HUES48 (cell line): ENCODE measurements around the gene PPP1R7.

ENCODE experiments used
- H3K27ac ChIP-seq: one replicate; pipeline ENCODE4 v1.7.0; 2013; ENCODE audit warnings: low read depth, low read length, inconsistent platforms
- H3K27me3 ChIP-seq: 2 replicates; pipeline ENCODE4 v1.6.1; 2013; ENCODE audit warnings: mild to moderate bottlenecking, low read length; ENCODE audit not compliant: control insufficient read depth, insufficient read depth
- H3K36me3 ChIP-seq: 2 replicates; pipeline ENCODE4 v1.6.1; 2013; ENCODE audit warnings: low read length; ENCODE audit not compliant: control insufficient read depth, insufficient read depth
- H3K4me1 ChIP-seq: 2 replicates; pipeline ENCODE4 v1.6.1; 2013; ENCODE audit warnings: mild to moderate bottlenecking, low read length; ENCODE audit not compliant: control insufficient read depth, insufficient read depth
- H3K4me3 ChIP-seq: 2 replicates; pipeline ENCODE4 v1.5.1; 2013; ENCODE audit warnings: mild to moderate bottlenecking, low read depth, low read length
- H3K9ac ChIP-seq: 2 replicates; pipeline ENCODE4 v1.6.1; 2013; ENCODE audit warnings: mild to moderate bottlenecking, low read depth, low read length, moderate library complexity
- H3K9me3 ChIP-seq: 2 replicates; pipeline ENCODE4 v1.6.1; 2013; ENCODE audit warnings: low read length; ENCODE audit not compliant: control insufficient read depth, insufficient read depth

The PPP1R7 gene

DNA sequence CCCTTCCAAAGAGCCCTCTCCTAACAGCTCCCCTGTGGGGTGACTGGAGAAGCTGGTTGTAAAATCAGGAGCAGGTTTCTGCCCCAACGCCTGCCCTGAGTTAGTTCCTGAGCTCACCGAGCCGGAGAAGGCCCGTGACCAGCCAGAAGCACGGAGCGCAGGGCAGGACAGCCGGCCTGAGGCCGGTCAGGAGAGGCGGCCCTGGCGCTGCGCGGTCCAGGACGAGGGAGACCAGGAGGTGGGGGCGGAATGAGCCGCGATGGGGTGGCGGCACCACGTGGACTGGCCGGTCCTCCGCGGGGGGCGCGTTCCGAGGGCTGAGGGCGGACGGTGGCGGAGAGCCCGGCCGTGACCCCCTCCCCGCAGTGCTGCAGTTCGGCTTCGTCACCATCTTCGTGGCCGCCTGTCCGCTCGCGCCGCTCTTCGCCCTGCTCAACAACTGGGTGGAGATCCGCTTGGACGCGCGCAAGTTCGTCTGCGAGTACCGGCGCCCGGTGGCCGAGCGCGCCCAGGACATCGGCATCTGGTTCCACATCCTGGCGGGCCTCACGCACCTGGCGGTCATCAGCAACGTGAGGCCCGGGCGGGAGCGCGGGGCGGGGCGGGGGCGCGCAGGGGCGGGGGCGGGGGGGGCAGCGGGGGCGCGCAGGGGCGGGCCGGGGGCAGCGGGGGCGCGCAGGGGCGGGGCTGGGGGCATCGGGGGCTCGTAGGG lies 67.2 kb downstream of the PPP1R7 start:
- Histone ChIP-seq H3K27me3 (no peaks in the 10 kb centered on the region), H3K27ac (peak overlapping the region; percentile 74), H3K9me3 (no peaks in the 10 kb centered on the region), H3K4me1 (peaks cover 13% of the 10 kb centered on the region), H3K36me3 (no peaks in the 10 kb centered on the region), H3K9ac (peak overlapping the region; percentile 60; the same call in 1 of the 2 replicates), H3K4me3 (peak overlapping the region; percentile 62)

DNA sequence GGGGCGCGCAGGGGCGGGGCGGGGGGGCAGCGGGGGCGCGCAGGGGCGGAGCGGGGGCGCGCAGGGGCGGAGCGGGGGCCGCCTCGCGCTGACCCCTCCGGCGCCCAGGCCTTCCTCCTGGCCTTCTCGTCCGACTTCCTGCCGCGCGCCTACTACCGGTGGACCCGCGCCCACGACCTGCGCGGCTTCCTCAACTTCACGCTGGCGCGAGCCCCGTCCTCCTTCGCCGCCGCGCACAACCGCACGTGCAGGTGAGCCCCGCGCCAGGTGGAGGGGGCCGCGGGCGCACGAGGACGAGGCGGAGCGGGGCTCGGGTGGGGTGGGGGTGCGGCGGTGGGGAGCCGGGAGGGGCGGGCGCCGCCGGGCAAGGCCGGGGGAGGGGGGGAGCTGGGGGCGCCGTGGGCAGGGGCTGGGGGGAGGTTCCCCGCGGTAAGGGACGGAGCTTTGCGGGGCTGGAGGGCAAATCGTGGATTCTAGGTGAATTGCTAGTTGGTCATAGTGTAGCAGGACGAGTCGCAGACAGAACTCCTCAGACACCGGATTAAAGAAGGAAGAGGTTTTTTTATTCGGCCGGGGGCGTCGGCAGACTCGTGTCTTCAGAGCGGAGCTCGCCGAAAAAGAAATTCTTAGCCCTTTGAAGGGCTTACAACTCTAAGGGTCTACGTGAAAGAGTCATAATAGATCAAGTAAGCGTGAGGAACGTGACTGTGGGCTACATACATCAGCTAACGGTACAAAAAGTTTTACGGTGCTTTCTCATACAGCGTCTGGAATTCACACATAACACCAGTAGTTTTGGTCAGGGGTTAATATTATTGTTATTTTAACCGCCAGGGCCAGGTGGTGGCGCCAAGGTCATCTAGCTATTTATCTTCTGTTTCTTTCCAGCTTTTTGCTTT lies 68.1 kb downstream of the PPP1R7 start:
- Histone ChIP-seq H3K9ac (0 out of 2 replicates have a peak overlapping the region, but pooled peaks have one; percentile 1), H3K4me1 (peaks cover 13% of the 10 kb centered on the region), H3K27ac (peak overlapping the region; percentile 71), H3K9me3 (no peaks in the 10 kb centered on the region), H3K36me3 (0 out of 2 replicates have a peak, but pooled peaks cover 4% of the 10 kb centered on the region), H3K4me3 (peak overlapping the region; percentile 76), H3K27me3 (no peaks in the 10 kb centered on the region)

DNA sequence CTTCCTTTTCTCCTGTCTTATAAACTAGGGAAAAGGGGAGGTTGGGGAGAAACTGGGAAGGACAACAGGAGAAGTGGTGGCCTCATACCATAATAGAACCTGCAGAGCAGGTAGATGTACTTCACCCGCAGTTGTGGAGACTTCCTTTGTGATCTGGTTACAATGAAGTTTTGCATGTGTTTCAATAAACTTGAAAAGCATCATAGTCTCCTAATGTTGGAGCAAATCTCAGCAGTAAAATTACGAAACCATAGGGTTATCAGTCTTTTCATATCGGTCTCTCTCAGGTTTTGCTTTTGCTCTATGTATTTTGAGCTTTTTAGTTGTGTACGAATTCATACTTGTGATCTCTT lies 68.7 kb downstream of the PPP1R7 start:
- Histone ChIP-seq H3K27ac (no peak overlapping the region), H3K9ac (no peak overlapping the region)

DNA sequence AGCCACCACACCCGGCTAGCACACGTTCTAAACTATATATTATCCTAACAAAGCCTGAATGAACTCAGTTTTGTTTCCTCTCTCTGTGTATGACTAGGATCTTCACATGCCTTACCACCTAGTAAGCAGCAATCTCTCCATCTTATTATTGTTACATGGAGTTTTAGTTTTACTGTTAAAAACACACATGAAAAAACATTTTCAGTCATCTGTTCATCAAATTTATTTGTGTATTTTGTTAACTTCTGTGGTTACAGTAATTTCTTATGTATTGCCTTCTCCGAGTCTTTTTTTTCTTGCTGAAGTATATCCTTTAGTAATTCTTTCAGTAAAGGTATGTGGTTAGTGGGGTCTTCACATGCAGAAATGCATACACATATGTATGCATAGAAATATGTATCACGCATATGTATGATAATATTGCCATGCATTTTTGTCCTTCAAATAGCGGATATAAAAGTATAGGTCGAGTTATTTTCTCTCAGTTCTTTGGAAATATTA lies 69.6 kb downstream of the PPP1R7 start:
- peaks cover 13% of the 10 kb centered on the region for H3K4me1 ChIP-seq
- no peak overlapping the region for H3K27ac ChIP-seq
- no peak overlapping the region for H3K9ac ChIP-seq
- no peaks in the 10 kb centered on the region for H3K9me3 ChIP-seq
- no peaks in the 10 kb centered on the region for H3K27me3 ChIP-seq
- no peak overlapping the region for H3K4me3 ChIP-seq
- H3K36me3 ChIP-seq = peaks cover 9% of the 10 kb centered on the region; the same call in 1 of the 2 replicates

More for the DNA sequence above, 68.7 kb downstream of the PPP1R7 start:
- peak overlapping the region; percentile 76 for H3K4me3 ChIP-seq
- H3K9me3 ChIP-seq = no peaks in the 10 kb centered on the region
- H3K27me3 ChIP-seq = no peaks in the 10 kb centered on the region
- H3K4me1 ChIP-seq = peaks cover 13% of the 10 kb centered on the region
- 0 out of 2 replicates have a peak, but pooled peaks cover 4% of the 10 kb centered on the region for H3K36me3 ChIP-seq

DNA sequence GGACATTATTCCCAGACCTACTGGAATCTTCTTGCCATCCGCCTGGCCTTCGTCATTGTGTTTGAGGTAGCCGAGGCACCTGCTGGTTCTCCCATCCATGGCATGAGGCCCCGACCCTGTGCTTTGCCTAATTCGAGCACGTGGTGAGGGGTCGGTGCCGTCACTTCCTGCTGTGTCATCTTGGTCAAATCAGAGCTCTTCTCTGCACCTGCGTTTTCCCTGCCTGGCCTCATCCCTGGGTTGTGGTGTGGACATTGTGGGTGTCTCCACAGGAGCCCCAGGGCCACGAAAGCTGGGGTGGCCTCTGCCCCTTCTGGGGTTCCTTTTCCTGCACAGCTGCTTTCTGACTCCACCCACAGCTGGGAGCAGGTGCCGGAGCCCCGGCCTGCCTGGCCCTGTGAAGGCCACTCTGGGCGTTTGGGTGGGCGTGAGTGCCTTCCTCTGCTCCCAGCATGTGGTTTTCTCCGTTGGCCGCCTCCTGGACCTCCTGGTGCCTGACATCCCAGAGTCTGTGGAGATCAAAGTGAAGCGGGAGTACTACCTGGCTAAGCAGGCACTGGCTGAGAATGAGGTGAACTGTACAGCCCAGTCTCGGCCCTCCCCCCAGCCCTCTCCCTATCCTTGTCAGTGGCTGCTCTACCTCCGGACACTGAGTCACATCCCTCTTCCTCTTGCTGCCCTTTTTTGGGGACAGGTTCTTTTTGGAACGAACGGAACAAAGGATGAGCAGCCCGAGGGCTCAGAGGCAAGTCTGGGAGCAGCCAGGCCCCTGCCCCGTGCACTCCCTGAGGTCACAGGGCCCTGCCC lies 73.1 kb downstream of the PPP1R7 start:
- peaks cover 6% of the 10 kb centered on the region; the same call in 1 of the 2 replicates for H3K4me1 ChIP-seq
- peak overlapping the region; percentile 50 for H3K27ac ChIP-seq
- no peak overlapping the region for H3K9ac ChIP-seq
- H3K9me3 ChIP-seq = no peaks in the 10 kb centered on the region
- H3K36me3 ChIP-seq = peaks cover 38% of the 10 kb centered on the region
- H3K4me3 ChIP-seq = no peak overlapping the region
- no peaks in the 10 kb centered on the region for H3K27me3 ChIP-seq

DNA sequence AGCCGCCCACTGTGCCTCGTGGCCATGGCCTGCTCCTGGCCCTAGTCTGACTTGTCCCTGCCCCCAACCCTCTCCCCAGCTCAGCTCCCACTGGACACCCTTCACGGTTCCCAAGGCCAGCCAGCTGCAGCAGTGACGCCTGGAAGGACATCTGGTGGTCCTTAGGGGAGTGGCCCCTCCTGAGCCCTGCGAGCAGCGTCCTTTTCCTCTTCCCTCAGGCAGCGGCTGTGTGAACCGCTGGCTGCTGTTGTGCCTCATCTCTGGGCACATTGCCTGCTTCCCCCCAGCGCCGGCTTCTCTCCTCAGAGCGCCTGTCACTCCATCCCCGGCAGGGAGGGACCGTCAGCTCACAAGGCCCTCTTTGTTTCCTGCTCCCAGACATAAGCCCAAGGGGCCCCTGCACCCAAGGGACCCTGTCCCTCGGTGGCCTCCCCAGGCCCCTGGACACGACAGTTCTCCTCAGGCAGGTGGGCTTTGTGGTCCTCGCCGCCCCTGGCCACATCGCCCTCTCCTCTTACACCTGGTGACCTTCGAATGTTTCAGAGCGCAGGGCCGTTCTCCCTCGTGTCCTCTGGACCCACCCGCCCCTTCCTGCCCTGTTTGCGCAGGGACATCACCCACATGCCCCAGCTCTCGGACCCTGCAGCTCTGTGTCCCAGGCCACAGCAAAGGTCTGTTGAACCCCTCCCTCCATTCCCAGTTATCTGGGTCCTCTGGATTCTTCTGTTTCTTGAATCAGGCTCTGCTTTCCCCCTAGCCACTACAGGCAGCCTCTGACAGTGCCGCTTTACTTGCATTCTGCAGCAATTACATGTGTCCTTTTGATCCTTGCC lies 74.0 kb downstream of the PPP1R7 start:
- H3K9me3 ChIP-seq = no peaks in the 10 kb centered on the region
- H3K4me1 ChIP-seq = peaks cover 4% of the 10 kb centered on the region; the same call in 1 of the 2 replicates
- no peaks in the 10 kb centered on the region for H3K27me3 ChIP-seq
- peaks cover 46% of the 10 kb centered on the region for H3K36me3 ChIP-seq
- H3K9ac ChIP-seq = no peak overlapping the region
- H3K4me3 ChIP-seq = no peak overlapping the region
- peak overlapping the region; percentile 50 for H3K27ac ChIP-seq

DNA sequence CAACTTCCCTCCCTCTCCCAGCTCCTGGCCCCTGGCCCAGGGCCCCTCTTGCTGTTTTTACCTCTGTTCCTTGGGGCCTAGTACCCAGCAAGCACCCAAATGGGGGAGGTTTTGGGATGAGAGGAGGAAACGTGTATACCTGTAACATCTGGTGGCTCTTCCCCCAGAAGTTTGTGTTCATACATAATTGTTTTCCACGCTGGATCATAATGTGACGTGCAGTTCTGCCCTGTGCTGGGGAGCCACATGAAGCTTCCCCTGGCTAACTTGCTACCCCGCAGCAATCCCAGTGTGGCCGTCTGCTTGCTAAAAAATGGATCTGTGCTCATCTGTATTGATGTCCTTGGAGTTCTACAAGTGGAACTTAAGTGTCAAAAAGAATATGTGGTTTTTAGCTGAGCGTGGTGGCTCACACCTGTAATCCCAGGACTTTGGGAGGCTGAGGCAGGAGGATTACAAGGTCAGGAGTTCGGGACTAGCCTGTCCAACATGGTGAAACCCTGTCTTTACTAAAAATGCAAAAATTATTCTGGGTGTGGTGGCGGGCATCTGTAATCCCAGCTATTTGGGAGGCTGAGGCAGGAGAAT lies 74.7 kb downstream of the PPP1R7 start:
- no peak overlapping the region for H3K4me3 ChIP-seq
- H3K27me3 ChIP-seq = no peaks in the 10 kb centered on the region
- H3K9ac ChIP-seq = no peak overlapping the region
- H3K9me3 ChIP-seq = no peaks in the 10 kb centered on the region
- H3K36me3 ChIP-seq = peaks cover 52% of the 10 kb centered on the region
- H3K27ac ChIP-seq = no peak overlapping the region
- no peaks in the 10 kb centered on the region for H3K4me1 ChIP-seq

DNA sequence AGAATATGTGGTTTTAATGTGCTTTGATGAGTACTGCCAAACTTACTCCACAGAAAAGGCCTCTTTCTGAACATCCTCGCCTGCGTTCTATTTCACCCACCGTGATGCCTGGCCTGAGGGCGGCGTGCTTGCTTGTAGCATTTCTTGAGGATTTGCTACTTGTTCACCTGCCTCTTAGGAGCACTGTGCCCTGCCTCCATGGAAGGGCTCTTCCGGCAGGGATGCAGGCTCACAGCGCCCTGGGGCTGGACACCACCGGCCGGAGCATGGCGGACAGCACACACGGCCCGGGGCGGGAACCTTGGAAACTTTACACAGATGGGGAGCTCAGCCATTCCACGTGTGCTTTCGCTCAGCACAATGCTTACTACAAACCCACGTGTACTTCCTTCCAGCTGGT lies 75.3 kb downstream of the PPP1R7 start:
- H3K36me3 ChIP-seq = peaks cover 58% of the 10 kb centered on the region

DNA sequence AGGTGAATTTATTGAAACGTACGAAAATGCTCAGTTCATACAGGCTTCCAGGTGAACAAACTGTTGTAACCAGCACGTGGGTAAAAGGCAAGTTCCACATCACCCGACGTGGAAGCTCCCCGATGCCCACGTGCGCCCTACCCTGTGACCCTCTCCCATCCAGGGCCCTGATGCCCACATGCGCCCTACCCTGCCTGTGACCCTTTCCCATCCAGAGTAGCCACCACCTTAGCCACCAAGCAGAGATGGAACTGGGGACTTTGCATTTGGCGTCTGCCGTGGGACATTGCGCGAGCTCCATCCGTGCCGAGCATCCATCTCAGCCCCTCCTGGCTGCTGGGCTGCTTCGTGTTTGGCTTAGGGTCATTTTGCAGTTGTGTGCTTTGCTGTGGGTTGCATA lies 75.7 kb downstream of the PPP1R7 start:
- Histone ChIP-seq H3K27me3 (no peaks in the 10 kb centered on the region), H3K36me3 (peaks cover 62% of the 10 kb centered on the region), H3K4me1 (no peaks in the 10 kb centered on the region)

More for the DNA sequence above, 75.3 kb downstream of the PPP1R7 start:
- H3K27ac ChIP-seq = no peak overlapping the region
- no peak overlapping the region for H3K9ac ChIP-seq
- no peaks in the 10 kb centered on the region for H3K4me1 ChIP-seq
- H3K4me3 ChIP-seq = no peak overlapping the region
- H3K9me3 ChIP-seq = no peaks in the 10 kb centered on the region
- H3K27me3 ChIP-seq = no peaks in the 10 kb centered on the region

More for the DNA sequence above, 75.7 kb downstream of the PPP1R7 start:
- Histone ChIP-seq H3K9ac (no peak overlapping the region), H3K9me3 (no peaks in the 10 kb centered on the region), H3K27ac (no peak overlapping the region), H3K4me3 (no peak overlapping the region)
